Measurements from ENCODE around the gene LRRC56. TPM values are rescaled to one million over a fixed set of nuclear protein-coding genes. Genes with fewer than 3 reads are reported as not detected.

Gene LRRC56
- total and polyA plus RNA-seq, 2 of the 13 experiments (the other 11 are each of a cell fraction or from before 2014, with no cell fraction given): 0.11 to 0.29 TPM

DNA sequence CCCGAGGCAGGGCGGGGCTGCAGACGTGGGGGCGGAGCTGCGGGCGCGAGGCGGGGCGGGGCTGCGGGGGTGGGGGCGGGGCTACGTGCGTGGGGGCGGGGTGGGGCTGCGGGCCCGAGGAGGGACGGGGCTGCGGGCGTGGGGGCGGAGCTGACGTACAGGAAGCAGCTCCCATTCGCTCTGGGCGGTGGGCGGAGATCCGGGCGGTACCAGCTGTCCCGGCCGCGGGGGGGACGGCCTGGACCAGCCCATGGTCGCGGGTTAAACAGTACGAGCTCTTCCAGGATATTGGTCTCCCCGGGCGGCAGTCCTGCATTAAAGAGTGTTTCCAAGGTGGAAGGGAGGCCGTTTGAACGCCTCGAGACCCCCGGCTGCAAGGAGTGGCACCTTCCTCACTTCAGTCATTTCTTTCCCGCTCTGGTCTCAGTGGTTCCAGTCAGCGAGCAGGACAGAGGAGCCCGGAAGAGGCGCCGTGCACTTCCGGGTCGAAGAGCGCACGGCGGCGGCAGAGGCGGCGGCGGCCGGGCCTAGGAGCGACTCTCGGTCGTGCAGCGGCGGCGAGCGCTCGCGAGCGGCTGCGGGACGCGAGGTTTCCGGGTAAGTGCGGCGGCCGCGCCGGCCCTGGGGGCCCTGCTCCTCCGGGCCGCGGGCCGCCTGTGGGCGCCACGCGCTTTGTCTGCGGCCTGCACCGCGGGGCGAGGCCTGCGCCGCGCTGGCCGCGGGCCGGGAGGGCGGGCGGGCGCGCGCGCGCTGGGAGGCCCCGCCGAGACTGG, 38.9 kb downstream of the LRRC56 start, which contains the start of gene PHRF1 (continued):
- TF ChIP-seq, protein P1, sequence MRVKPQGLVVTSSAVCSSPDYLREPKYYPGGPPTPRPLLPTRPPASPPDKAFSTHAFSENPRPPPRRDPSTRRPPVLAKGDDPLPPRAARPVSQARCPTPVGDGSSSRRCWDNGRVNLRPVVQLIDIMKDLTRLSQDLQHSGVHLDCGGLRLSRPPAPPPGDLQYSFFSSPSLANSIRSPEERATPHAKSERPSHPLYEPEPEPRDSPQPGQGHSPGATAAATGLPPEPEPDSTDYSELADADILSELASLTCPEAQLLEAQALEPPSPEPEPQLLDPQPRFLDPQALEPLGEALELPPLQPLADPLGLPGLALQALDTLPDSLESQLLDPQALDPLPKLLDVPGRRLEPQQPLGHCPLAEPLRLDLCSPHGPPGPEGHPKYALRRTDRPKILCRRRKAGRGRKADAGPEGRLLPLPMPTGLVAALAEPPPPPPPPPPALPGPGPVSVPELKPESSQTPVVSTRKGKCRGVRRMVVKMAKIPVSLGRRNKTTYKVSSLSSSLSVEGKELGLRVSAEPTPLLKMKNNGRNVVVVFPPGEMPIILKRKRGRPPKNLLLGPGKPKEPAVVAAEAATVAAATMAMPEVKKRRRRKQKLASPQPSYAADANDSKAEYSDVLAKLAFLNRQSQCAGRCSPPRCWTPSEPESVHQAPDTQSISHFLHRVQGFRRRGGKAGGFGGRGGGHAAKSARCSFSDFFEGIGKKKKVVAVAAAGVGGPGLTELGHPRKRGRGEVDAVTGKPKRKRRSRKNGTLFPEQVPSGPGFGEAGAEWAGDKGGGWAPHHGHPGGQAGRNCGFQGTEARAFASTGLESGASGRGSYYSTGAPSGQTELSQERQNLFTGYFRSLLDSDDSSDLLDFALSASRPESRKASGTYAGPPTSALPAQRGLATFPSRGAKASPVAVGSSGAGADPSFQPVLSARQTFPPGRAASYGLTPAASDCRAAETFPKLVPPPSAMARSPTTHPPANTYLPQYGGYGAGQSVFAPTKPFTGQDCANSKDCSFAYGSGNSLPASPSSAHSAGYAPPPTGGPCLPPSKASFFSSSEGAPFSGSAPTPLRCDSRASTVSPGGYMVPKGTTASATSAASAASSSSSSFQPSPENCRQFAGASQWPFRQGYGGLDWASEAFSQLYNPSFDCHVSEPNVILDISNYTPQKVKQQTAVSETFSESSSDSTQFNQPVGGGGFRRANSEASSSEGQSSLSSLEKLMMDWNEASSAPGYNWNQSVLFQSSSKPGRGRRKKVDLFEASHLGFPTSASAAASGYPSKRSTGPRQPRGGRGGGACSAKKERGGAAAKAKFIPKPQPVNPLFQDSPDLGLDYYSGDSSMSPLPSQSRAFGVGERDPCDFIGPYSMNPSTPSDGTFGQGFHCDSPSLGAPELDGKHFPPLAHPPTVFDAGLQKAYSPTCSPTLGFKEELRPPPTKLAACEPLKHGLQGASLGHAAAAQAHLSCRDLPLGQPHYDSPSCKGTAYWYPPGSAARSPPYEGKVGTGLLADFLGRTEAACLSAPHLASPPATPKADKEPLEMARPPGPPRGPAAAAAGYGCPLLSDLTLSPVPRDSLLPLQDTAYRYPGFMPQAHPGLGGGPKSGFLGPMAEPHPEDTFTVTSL (CRISPR knock-in tag; IDR thresholded peaks at IDR 0.05; ENCODE audit: borderline replicate concordance): no peak
- TF ChIP-seq MTF1 (CRISPR knock-in tag; IDR thresholded peaks at IDR 0.05) (no peak), ZFP36 (IDR thresholded peaks at IDR 0.05; ENCODE audit: borderline replicate concordance, low read depth, low read length, partially characterized antibody) (no peak), SAFB2 (CRISPR knock-in tag; IDR thresholded peaks at IDR 0.05; ENCODE audit: borderline replicate concordance, low read depth) (no peak), SUZ12 (IDR thresholded peaks at IDR 0.05; ENCODE audit: low read depth, low read length) (no peak), ZNF253 (CRISPR knock-in tag; IDR thresholded peaks at IDR 0.05; ENCODE audit: borderline replicate concordance) (no peak), MIXL1 (CRISPR knock-in tag; IDR thresholded peaks at IDR 0.05) (no peak), ZFP82 (CRISPR knock-in tag; IDR thresholded peaks at IDR 0.05; ENCODE audit: borderline replicate concordance) (no peak), NPAS2 (CRISPR knock-in tag; IDR thresholded peaks at IDR 0.05; ENCODE audit: borderline replicate concordance) (no peak)
- TF ChIP-seq, protein P2, sequence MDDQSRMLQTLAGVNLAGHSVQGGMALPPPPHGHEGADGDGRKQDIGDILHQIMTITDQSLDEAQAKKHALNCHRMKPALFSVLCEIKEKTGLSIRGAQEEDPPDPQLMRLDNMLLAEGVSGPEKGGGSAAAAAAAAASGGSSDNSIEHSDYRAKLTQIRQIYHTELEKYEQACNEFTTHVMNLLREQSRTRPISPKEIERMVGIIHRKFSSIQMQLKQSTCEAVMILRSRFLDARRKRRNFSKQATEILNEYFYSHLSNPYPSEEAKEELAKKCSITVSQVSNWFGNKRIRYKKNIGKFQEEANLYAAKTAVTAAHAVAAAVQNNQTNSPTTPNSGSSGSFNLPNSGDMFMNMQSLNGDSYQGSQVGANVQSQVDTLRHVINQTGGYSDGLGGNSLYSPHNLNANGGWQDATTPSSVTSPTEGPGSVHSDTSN (CRISPR knock-in tag; IDR thresholded peaks at IDR 0.05; ENCODE audit: borderline replicate concordance): no peak
- TF ChIP-seq, protein P3, sequence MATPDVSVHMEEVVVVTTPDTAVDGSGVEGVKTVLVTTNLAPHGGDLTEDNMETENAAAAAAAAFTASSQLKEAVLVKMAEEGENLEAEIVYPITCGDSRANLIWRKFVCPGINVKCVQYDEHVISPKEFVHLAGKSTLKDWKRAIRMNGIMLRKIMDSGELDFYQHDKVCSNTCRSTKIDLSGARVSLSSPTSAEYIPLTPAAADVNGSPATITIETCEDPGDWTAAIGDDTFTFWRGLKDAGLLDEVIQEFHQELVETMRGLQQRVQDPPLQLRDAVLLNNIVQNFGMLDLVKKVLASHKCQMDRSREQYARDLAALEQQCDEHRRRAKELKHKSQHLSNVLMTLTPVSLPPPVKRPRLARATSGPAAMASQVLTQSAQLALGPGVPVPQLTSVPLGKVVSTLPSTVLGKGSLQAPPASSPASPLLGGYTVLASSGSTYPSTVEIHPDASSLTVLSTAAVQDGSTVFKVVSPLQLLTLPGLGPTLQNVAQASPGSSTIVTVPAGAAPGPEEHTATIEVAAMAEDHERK (CRISPR knock-in tag; IDR thresholded peaks at IDR 0.05; ENCODE audit: low read depth): peak; percentile 57; the same call in 1 of the 2 replicates
- TF ChIP-seq, protein P4, sequence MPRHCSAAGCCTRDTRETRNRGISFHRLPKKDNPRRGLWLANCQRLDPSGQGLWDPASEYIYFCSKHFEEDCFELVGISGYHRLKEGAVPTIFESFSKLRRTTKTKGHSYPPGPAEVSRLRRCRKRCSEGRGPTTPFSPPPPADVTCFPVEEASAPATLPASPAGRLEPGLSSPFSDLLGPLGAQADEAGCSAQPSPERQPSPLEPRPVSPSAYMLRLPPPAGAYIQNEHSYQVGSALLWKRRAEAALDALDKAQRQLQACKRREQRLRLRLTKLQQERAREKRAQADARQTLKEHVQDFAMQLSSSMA (CRISPR knock-in tag; IDR thresholded peaks at IDR 0.05): no peak
- TF ChIP-seq, protein P5, sequence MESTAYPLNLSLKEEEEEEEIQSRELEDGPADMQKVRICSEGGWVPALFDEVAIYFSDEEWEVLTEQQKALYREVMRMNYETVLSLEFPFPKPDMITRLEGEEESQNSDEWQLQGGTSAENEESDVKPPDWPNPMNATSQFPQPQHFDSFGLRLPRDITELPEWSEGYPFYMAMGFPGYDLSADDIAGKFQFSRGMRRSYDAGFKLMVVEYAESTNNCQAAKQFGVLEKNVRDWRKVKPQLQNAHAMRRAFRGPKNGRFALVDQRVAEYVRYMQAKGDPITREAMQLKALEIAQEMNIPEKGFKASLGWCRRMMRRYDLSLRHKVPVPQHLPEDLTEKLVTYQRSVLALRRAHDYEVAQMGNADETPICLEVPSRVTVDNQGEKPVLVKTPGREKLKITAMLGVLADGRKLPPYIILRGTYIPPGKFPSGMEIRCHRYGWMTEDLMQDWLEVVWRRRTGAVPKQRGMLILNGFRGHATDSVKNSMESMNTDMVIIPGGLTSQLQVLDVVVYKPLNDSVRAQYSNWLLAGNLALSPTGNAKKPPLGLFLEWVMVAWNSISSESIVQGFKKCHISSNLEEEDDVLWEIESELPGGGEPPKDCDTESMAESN (CRISPR knock-in tag; conservative IDR thresholded peaks at IDR 0.05): no peak
- TF ChIP-seq, protein P6, sequence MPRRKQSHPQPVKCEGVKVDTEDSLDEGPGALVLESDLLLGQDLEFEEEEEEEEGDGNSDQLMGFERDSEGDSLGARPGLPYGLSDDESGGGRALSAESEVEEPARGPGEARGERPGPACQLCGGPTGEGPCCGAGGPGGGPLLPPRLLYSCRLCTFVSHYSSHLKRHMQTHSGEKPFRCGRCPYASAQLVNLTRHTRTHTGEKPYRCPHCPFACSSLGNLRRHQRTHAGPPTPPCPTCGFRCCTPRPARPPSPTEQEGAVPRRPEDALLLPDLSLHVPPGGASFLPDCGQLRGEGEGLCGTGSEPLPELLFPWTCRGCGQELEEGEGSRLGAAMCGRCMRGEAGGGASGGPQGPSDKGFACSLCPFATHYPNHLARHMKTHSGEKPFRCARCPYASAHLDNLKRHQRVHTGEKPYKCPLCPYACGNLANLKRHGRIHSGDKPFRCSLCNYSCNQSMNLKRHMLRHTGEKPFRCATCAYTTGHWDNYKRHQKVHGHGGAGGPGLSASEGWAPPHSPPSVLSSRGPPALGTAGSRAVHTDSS (CRISPR knock-in tag; conservative IDR thresholded peaks at IDR 0.05): no peak
